ENCODE data around the gene MUC15. TPM values are rescaled to one million over a fixed set of nuclear protein-coding genes. Genes with fewer than 3 reads are reported as not detected.

MUC15 gene, protein sequence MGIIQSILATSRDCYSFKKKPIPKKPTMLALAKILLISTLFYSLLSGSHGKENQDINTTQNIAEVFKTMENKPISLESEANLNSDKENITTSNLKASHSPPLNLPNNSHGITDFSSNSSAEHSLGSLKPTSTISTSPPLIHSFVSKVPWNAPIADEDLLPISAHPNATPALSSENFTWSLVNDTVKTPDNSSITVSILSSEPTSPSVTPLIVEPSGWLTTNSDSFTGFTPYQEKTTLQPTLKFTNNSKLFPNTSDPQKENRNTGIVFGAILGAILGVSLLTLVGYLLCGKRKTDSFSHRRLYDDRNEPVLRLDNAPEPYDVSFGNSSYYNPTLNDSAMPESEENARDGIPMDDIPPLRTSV
- total RNA-seq: not detected
- long read RNA-seq: 0 reads

DNA sequence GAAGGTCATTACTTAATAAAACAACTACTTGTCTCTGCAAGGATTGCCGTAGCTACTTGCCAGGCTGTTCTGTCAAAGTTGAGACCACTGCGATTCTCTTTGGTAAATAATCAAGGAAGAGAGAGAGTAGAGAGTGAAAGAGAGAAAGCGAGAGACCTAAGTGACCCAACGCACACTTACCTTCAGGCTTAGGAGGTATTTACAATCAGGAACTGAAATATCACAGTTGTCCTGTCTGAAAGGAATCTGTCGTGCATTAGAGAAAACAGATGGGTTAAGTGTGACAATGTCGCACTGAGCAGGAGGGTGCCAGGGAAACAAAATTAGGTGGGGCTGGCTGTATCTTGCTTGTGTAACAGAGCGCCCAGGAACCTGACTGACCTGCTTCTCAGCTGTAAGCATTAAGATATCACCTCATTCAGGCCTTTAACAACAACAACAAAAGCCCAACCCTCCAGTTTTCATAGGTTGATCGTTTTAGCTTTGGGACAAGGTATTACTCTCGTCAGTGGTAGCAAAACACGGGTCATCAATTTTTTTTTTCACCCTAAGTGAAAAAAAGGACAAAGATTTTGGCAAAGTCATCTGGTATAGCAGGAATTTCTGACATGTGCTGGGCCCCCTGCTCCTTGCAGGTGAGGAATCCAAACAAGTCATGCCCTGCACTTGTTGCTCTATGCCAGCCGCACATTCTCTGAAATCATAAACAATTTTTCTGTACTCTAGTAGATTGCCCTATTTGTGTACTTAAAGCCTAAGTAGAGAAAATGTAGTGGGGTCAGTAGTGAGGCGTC lies at the start of gene MUC15:
Gene MUC15, minus strand, starts transcription at position 403 of the 794 bp plus-strand sequence. CDS start 5,169 bp downstream, outside the sequence.
- Histone ChIP-seq H3K4me1 (no peaks in the 10 kb centered on the region), H3K27ac (no peak within 1 kb of the TSS), H3K36me3 (no peaks in the 10 kb centered on the region), H3K27me3 (no peaks in the 10 kb centered on the region), H3K4me3 (no peak within 1 kb of the TSS), H3K9me3 (no peaks in the 10 kb centered on the region)
- 42% methylated on average over 12 of the region's 12 CpGs for WGBS (ENCODE audit: insufficient coverage, low coverage, low lambda C conversion rate, missing lambda C conversion rate)
- TF ChIP-seq POLR2A (IDR thresholded peaks at IDR 0.05): no peak
- TF ChIP-seq, protein P1, sequence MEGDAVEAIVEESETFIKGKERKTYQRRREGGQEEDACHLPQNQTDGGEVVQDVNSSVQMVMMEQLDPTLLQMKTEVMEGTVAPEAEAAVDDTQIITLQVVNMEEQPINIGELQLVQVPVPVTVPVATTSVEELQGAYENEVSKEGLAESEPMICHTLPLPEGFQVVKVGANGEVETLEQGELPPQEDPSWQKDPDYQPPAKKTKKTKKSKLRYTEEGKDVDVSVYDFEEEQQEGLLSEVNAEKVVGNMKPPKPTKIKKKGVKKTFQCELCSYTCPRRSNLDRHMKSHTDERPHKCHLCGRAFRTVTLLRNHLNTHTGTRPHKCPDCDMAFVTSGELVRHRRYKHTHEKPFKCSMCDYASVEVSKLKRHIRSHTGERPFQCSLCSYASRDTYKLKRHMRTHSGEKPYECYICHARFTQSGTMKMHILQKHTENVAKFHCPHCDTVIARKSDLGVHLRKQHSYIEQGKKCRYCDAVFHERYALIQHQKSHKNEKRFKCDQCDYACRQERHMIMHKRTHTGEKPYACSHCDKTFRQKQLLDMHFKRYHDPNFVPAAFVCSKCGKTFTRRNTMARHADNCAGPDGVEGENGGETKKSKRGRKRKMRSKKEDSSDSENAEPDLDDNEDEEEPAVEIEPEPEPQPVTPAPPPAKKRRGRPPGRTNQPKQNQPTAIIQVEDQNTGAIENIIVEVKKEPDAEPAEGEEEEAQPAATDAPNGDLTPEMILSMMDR (IDR thresholded peaks at IDR 0.05): no peak
- ATAC-seq (no peak), DNase-seq (no peak)
- intact Hi-C loops (cut with DNase I): no loop called here

DNA sequence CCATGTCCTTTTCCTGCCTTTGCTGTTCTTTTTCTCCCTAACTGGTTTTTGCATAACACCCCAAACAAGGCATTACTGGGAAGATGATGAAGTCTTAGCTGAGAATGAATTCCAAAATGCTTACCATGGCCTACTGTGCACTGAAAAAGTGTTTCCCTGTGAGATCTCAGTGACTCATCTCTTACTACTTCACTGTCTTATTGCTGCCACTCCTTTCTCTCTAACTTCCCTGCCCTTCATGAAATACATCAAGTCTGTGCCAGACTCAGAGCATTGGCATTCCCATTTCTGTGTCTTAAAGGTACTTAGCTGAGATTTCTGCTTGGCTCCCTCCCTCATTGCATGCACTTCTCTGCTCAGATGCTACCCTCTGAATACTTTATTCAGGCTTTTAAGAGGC lies 49.1 kb upstream of the MUC15 start:
- Histone ChIP-seq H3K4me1 (no peaks in the 10 kb centered on the region), H3K36me3 (no peaks in the 10 kb centered on the region), H3K27me3 (no peaks in the 10 kb centered on the region), H3K4me3 (no peak overlapping the region), H3K9me3 (no peaks in the 10 kb centered on the region), H3K27ac (no peak overlapping the region)
- TF ChIP-seq, protein P1 (IDR thresholded peaks at IDR 0.05): no peak
- TF ChIP-seq POLR2A (IDR thresholded peaks at IDR 0.05): no peak
- DNase-seq (no peak), ATAC-seq (no peak)
- intact Hi-C loops (cut with DNase I): no loop called here

DNA sequence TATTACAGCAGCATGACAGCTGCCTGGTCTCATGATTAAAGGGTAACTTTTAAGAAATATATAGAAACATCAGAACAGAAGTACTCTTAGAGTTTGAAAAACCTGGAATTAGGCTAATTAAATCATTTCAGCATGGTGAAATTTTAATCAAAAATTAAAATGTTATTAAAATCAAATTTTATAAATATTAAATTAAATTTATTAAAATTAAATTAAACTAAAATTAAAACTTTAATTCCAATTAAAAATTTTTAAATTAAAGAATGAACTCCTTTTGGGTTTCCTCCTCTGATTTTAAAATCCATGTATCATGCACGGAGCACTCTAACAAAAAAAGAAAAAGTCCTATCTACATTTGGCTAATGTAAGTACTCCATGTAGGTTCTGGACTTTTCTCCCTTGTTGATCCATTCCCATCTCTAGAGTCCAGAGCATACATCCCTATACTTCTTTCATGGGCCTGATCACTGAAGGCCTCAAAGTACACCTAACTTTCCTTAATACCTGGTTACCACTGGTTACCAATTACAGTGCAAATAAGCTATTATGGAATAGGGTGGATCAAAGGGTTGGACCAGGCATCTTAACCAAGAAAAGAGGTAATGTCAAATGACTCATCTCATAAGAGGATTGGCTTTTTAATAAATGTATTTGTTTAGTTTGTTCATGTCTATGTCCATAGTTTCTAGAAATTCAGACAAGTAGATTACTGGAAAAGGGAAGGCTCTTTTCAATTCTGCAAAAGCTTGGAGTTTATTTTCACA lies 48.4 kb upstream of the MUC15 start:
- Histone ChIP-seq H3K4me3 (no peak overlapping the region), H3K27me3 (no peaks in the 10 kb centered on the region), H3K4me1 (no peaks in the 10 kb centered on the region), H3K9me3 (no peaks in the 10 kb centered on the region), H3K27ac (no peak overlapping the region), H3K36me3 (no peaks in the 10 kb centered on the region)
- 89% methylated on average over 1 of the region's 1 CpG for WGBS (ENCODE audit: insufficient coverage, low coverage, low lambda C conversion rate, missing lambda C conversion rate)
- TF ChIP-seq POLR2A (IDR thresholded peaks at IDR 0.05): no peak
- TF ChIP-seq, protein P1 (IDR thresholded peaks at IDR 0.05): no peak
- ATAC-seq: no peak
- intact Hi-C loops (cut with DNase I): no loop called here
- DNase-seq: no peak

DNA sequence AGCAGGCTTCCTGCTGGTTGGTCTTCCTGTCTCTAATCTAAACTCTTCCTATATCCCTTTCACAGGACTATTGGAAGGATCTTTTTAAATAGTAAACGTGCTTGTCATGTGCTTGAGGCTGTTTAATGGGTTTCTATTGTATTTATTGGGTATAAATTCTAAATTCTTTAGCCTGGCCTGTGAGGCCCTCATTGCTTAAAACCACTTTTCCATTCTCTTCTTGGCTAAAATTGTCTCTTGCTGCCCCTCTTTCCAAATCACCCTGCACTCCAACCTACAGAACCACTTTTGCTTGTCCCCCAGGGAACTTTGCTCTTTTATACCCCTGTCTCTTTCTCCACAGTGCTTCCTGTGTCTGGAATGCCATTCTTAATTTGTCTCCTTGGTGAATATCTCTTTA lies 46.4 kb upstream of the MUC15 start:
- no peak overlapping the region for H3K4me3 ChIP-seq
- no peaks in the 10 kb centered on the region for H3K9me3 ChIP-seq
- no peaks in the 10 kb centered on the region for H3K27me3 ChIP-seq
- TF ChIP-seq, protein P1 (IDR thresholded peaks at IDR 0.05): no peak
- no peak for TF ChIP-seq POLR2A (IDR thresholded peaks at IDR 0.05)
- no peaks in the 10 kb centered on the region for H3K4me1 ChIP-seq
- DNase-seq: no peak
- WGBS (ENCODE audit: insufficient coverage, low coverage, low lambda C conversion rate, missing lambda C conversion rate): 5% methylated on average over 1 of the region's 1 CpG
- no peaks in the 10 kb centered on the region for H3K36me3 ChIP-seq
- intact Hi-C loops (cut with DNase I): no loop called here
- no peak overlapping the region for H3K27ac ChIP-seq
- no peak for ATAC-seq

Measured in right lobe of liver (tissue), 6 donors.